WTC11 (cell line): ENCODE results near the gene CNTNAP2.

Experiments
- CTCF ChIP-seq: fragments of 200-600 bp; IDR thresholded peaks from 2 replicates; pipeline ENCODE4 v1.8.0; 2022; ENCODE audit warnings: antibody characterized with exemption
- ELF4 ChIP-seq: sonication (generic); formaldehyde crosslinking; IDR thresholded peaks from 2 replicates; pipeline ENCODE4 v1.8.1; 2022; ENCODE audit warnings: low read depth, mild to moderate bottlenecking, moderate library complexity, missing genetic modification reagents
- FOXP4 ChIP-seq: sonication (generic); formaldehyde crosslinking; IDR thresholded peaks from 2 replicates; pipeline ENCODE4 v1.8.0; 2022; ENCODE audit warnings: mild to moderate bottlenecking, missing genetic modification reagents
- HMGXB4 ChIP-seq: sonication (generic); formaldehyde crosslinking; IDR thresholded peaks from 2 replicates; pipeline ENCODE4 v1.8.1; 2023; ENCODE audit warnings: mild to moderate bottlenecking, moderate library complexity, missing genetic modification reagents
- SP1 ChIP-seq: sonication (generic); formaldehyde crosslinking; conservative IDR thresholded peaks from 2 replicates; pipeline ENCODE4 v1.8.1; 2022; ENCODE audit warnings: missing genetic modification reagents
- TCF7 ChIP-seq: sonication (generic); formaldehyde crosslinking; IDR thresholded peaks from 2 replicates; pipeline ENCODE4 v1.8.0; 2022; ENCODE audit warnings: mild to moderate bottlenecking, low read depth, missing genetic modification reagents, moderate library complexity
- USF2 ChIP-seq: sonication (generic); formaldehyde crosslinking; IDR thresholded peaks from 2 replicates; pipeline ENCODE4 v1.8.1; 2023; ENCODE audit warnings: mild to moderate bottlenecking, missing genetic modification reagents, moderate library complexity
- ZMAT4 ChIP-seq: fragments of 250-450 bp; sonication (Bioruptor Pico); IDR thresholded peaks from 2 replicates; pipeline ENCODE4 v1.9.0; 2021; ENCODE audit warnings: mild to moderate bottlenecking

GRCh38 chr7:148172920-148173319 lies 2056.3 kb downstream of the CNTNAP2 start:
- TF ChIP-seq CTCF (no peak), SP1 (CRISPR knock-in tag) (no peak), FOXP4 (CRISPR knock-in tag) (no peak), TCF7 (CRISPR knock-in tag) (no peak), ELF4 (CRISPR knock-in tag) (no peak), USF2 (CRISPR knock-in tag) (no peak), ZMAT4 (no peak), HMGXB4 (no peak)
